Ramos (cell line): ENCODE data around the gene NKX2-1.
"Not testable (repeated sequence)": the region's sequence is repeated elsewhere in the genome, so short reads cannot be mapped to it uniquely, and the experiment has no call there.

Source experiments
- in situ Hi-C: fragments of 300-500 bp; cut with MboI; formaldehyde crosslinking; loops from one replicate; pipeline ENCODE4 v1.14.3; 2022; ENCODE audit warnings: low sequenced_read_pairs; ENCODE audit not compliant: unreplicated experiment

The NKX2-1 gene

GRCh38 chr14:36519431-36520321, at the start of gene NKX2-1:
NKX2-1 (minus strand) TSS chr14:36520232; CDS start chr14:36520129, 103 bp downstream.
- in situ Hi-C loops, result no loop called here

GRCh38 chr14:36556811-36557433, 36.9 kb upstream of the NKX2-1 start:
- in situ Hi-C loops, result no loop called here

GRCh38 chr14:36555998-36556743, 36.1 kb upstream of the NKX2-1 start:
- in situ Hi-C loops, result no loop called here

GRCh38 chr14:36553656-36554260, 33.7 kb upstream of the NKX2-1 start:
- in situ Hi-C loops, result no loop called here

GRCh38 chr14:36550899-36551298, 30.9 kb upstream of the NKX2-1 start:
- in situ Hi-C loops, result no loop called here

GRCh38 chr14:36544280-36544679, 24.2 kb upstream of the NKX2-1 start:
- in situ Hi-C loops, result not testable (repeated sequence)

- in situ Hi-C loops, result no loop called here
Measured at GRCh38 chr14:36538051-36538450, 18.0 kb upstream of the NKX2-1 start.

- in situ Hi-C loops, result no loop called here
Measured at GRCh38 chr14:36529062-36529461, 9.0 kb upstream of the NKX2-1 start.

- in situ Hi-C loops, result no loop called here
Measured at GRCh38 chr14:36525746-36526099, 5.7 kb upstream of the NKX2-1 start.

GRCh38 chr14:36524874-36525745, 5.1 kb upstream of the NKX2-1 start:
- in situ Hi-C loops, result no loop called here

GRCh38 chr14:36524220-36524837, 4.3 kb upstream of the NKX2-1 start:
- in situ Hi-C loops, result no loop called here

- in situ Hi-C loops, result no loop called here
Measured at GRCh38 chr14:36522972-36523715, 3.1 kb upstream of the NKX2-1 start.

GRCh38 chr14:36522347-36522971, 2.4 kb upstream of the NKX2-1 start:
- in situ Hi-C loops, result no loop called here

- in situ Hi-C loops, result no loop called here
Measured at GRCh38 chr14:36521598-36522345, 1.7 kb upstream of the NKX2-1 start.

GRCh38 chr14:36520601-36521525, 831 bp upstream of the NKX2-1 start:
- in situ Hi-C loops, result no loop called here
